ENCODE data around the gene RAD17.
"Not testable (repeated sequence)": the region's sequence is repeated elsewhere in the genome, so short reads cannot be mapped to it uniquely, and the experiment has no call there.

Gene RAD17

DNA sequence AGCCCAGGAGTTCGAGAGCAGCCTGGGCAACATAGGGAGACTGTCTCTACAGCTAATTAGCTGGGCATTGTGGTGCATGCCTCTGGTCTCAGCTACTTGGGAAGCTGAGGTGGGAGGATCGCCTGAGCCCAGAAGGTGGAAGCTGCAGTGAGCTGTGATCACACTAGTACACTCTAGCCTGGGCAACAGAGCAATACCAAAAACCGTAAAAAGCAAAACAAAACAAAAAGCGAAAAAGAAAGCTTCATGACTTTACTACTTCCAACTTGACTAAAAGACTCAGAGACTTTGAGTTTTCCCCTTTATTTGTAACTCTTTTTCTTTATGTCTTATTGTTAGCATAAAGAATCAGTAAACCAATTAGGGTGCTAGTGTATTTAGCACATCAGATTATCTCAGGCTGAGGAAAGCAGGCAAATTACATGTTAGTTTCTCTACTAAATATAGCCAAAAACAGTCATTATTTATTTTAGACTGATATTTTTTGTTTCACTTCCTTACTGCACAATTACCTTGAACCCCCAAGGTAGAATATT, 5.4 kb downstream of the RAD17 start:
- no peak for DNase-seq

DNA sequence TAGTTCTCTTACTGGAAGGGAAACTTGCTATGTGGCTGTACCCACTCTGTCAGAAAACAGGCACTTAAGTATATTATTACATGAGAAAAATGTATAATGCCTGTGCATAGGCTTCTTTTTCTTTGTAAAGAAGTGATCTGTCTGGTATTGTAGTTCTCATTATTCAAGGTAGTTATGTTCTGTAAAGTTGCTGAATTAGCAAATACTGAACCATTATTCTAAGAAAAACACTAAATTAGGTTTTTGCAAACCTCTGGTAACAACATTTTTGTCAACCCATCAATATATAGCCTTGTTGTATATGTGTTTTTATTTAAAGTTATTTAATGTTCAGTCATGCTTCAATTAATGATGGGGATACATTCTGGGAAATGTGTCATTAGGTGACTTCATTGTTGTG, 8.8 kb downstream of the RAD17 start:
- no peak for DNase-seq

DNA sequence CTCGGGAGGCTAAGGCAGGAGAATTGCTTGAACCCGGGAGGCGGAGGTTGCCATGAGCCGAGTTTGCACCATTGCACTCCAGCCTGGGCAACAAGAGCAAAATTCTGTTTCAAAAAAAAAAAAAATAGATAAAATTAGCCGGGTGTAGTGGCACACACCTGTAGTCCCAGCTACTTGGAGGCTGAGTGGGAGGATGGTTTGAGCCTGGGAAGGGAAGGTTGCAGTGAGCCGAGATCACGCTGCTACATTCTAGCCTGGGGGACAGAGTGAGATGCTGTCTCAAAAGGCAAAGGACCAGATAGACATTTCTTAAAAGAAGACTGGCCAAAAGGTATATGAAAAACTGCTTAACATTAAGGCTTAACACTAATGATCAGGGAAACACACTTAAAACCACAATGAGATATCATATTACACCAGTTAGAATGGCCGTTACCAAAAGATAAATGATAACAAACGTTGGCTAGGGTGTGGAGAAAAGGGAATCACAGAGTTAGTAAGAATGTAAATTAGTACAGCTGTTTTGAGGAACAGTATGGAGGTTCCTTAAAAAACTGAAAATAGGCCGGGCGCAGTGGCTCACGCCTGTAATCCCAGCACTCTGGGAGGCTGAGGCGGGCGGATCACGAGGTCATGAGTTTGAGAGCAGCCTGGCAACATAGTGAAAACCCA, 35.2 kb downstream of the RAD17 start:
- DNase-seq: no peak

GRCh38 chr5:69414885-69415583, 45.4 kb downstream of the RAD17 start, which contains the start of gene MARVELD2:
TSS of gene MARVELD2 (plus strand) at chr5:69415116. CDS start at chr5:69419386, 4,270 bp downstream.
- DNase-seq: peak; percentile 12 to 49 (median 27)

GRCh38 chr5:69415584-69415958, 46.0 kb downstream of the RAD17 start:
- no peak for DNase-seq

DNA sequence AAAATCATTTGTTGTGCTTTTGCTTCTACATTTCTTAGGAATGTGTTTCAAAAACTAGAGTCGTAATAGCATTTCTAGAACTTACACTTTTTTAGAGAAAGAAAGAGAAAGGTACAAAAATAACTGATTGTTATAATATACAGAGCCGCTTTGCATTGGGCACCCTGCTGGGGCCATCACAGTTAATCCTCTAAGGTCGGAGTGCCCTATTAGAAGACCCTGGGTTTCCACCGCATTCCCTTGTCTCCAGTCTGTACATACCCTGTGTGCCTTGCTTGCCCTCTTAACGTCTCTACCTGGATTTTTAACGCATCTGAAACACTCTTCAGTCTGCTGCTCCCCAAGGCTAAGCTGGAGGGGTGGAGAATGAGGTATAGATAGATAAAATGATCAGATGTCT, 46.6 kb downstream of the RAD17 start:
- no peak for DNase-seq

GRCh38 chr5:69416699-69417098, 47.1 kb downstream of the RAD17 start:
- DNase-seq: no peak

GRCh38 chr5:69418554-69418953, 48.9 kb downstream of the RAD17 start:
- no peak for DNase-seq

- DNase-seq: no peak
These were observed 62.0 kb downstream of the RAD17 start for GRCh38 chr5:69431424-69432303.

DNA sequence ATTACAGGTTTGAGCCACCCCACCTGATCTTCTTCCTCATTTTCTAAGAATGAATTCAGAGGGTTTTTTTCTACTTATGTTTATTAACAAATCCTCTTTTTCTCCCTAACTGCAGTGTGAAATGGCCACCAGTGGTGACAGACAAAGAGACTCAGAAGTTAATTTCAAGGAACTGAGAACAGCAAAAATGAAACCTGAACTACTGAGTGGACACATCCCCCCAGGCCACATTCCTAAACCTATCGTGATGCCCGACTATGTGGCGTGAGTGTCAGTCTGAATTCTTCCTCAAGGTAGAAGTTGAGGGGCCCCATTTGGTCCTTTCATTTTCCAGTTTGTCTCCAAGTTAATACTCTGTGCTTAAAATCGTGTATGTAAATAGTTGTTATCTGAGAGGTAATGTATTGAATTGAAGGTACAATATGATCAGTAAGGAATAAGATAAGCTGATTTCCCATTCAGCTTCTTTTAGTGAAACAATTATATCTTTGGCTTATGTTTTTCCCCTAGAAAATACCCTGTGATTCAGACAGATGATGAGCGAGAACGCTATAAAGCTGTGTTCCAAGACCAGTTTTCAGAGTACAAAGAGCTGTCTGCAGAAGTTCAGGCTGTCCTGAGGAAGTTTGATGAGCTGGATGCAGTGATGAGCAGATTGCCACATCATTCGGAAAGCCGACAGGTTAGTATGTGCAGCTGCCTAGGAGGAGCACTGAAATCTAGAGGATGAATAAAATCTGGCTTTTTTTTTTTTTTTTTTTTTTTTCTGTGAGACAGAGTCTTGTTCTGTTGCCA, 63.0 kb downstream of the RAD17 start:
- DNase-seq: no peak

- DNase-seq: not testable (repeated sequence)
These were observed 65.8 kb downstream of the RAD17 start for GRCh38 chr5:69435276-69435884.

DNA sequence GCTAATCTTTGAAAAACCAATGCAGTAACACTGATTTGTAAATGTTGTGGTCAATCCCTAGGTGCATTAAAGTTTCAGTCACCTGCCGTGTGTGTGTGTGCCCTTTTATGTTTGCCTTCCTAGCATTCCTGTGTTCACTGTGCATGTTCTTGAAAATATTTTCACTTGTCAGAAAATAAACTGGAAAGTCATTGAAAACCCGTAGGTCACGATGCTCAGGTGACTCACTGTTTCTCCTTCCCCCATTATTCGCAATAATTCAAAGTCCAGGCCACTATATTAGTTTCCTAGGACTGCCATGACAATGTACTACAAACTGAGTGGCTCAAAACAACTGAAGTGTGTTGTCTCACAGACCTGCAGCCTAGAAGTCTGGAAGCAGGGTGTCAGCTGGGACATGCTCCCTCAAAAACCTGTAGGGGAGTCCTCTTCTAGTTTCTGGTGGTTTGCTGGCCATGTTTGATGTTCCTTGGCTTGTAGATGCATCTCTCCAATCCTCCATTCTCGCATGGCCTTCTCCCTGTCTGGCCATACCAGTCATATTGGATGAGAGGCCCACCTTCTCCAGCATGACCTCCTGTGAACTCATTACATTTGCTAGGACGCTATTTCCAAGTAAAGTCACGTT, 74.6 kb downstream of the RAD17 start:
- DNase-seq: no peak

GRCh38 chr5:69449511-69449910, 79.9 kb downstream of the RAD17 start:
- DNase-seq: no peak

GRCh38 chr5:69450116-69450515, 80.5 kb downstream of the RAD17 start:
- DNase-seq: no peak

DNA sequence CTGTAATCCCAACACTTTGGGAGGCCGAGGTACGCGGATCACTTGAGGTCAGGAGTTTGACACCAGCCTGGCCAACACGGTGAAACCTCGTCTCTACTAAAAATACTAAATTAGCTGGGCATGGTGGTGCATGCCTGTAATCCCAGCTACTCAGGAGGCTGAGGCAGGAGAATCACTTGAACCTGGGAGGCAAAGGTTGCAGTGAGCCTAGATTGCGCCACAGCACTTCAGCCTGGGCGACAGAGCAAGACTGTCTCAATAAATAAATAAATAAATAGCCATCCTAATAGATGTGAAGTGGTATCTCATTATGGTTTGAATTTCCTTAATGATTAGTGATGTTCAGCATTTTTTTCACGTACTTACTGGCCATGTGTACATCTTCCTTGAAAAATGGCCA, 80.9 kb downstream of the RAD17 start:
- DNase-seq: not testable (repeated sequence)

DNA sequence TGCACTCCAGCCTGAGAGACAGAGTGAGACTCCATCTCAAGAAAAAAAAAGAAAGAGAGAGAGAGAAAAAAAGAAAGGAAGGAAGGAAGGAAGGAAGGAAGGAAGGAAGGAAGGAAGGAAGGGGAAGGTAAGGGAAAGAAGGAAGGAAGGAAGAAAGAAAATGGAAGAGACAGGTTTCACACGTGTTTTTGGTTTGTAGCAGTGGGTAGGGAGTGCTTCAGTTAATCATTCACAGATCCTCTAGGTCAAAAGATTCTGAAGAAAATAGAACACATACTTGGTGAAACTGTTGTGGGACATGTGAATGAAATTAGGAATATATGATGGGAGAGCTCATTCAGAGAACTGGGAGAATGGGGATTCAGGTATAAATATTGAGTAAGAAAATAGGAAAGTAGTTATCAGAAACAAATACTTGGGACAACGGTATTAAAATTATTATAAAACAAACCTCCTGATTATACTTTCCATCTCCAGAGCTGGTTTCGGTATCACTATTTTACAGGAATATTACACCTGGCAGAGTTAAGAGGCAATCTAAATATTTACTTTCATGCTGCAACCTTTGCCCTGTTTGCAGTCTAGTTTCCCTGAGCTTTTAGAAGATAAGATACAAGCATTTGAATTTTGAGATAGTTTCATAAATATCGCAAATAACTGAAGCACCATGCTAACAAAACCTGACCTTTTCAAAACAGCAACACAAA, 82.5 kb downstream of the RAD17 start:
- DNase-seq: no peak

- not testable (repeated sequence) for DNase-seq
These were observed 83.9 kb downstream of the RAD17 start for GRCh38 chr5:69453487-69453886.

- DNase-seq: no peak
These were observed 85.0 kb downstream of the RAD17 start for GRCh38 chr5:69454460-69455249.

GRCh38 chr5:69455428-69455988, 85.9 kb downstream of the RAD17 start:
- not testable (repeated sequence) for DNase-seq
